Amniotic stem cell (primary cell): ENCODE data around the gene TMEM120A.

Source experiments
- DNase-seq: peaks from one replicate; lab custom pipeline; 2025; lab: John Stamatoyannopoulos, UW

Gene TMEM120A

GRCh38 chr7:75995052-75995471 lies 667 bp upstream of the TMEM120A start:
- no peak for DNase-seq

DNA sequence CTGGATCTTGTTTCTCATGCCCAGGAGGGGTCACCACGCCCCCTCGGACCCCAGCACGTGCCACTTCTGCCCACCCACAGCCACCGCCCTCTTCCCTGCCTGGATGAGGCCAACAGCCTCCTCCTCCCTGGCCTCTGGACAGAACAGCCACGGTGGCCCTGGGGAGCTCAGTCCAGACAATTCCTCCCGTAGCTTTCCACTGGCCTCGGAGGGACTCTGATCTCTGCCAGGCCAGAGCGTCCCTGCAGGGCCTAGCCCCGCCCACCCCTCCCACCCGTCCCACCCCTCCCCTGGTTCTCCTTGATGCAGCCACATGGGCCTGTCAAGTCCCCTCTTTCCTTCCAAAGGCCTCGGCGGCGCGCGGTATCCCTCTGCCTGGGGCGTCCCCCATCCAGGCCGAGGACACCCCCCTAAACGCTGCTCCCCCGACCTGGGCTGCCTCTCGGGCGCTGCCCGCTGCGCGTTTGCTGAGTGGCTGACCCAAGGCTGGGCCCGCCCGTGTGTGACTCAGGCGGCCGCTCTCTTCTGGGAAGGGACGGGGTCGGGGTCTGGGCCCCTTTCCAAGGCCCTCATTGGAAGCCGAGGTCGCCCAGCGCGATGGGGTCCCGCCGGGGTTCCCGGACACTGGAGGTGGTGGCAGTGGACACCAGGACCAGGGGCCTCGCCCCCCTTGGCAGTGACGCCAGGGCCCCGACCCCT lies 557 bp downstream of the TMEM120A start:
- DNase-seq, result peak; percentile 44

DNA sequence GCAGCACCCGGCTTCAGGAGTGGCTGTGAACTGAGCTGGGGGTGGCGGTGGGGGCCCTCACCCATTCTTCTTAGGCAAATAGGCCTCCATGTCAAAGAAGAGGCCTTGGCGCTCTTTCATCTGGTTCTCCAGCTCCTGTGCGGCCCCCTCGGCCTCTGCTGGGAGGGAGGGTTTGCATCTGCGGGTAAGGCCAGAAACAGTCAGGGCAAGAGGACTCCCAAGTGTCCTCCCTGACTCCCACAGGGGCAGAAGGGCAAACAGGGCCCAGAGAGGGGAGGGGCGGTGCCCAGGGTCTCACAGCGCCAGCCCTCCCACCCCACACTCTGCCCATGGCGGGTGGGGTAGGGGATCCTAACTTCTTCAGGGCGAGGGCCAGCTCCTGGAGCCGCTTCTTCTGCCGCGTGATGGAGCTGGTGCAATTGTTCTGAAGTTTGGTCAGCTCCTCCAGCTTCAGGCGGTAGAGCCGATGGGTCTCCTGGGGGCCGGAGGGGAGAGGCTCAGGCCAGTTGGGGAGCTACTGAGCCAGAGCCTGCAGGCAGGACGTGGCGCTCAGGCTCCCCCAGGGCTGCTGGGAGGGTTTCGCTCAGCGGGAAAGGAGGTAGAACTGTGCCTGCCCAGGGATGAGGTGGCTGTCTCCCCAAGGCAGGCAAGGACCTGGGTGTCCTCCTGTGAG lies 2.2 kb downstream of the TMEM120A start:
- no peak for DNase-seq

- DNase-seq, result no peak
Measured at GRCh38 chr7:75991531-75992082, 2.8 kb downstream of the TMEM120A start.

- DNase-seq, result no peak
Measured at GRCh38 chr7:75989500-75990388, 4.7 kb downstream of the TMEM120A start.

- DNase-seq, result no peak
Measured at GRCh38 chr7:75988568-75989499, 5.6 kb downstream of the TMEM120A start.

DNA sequence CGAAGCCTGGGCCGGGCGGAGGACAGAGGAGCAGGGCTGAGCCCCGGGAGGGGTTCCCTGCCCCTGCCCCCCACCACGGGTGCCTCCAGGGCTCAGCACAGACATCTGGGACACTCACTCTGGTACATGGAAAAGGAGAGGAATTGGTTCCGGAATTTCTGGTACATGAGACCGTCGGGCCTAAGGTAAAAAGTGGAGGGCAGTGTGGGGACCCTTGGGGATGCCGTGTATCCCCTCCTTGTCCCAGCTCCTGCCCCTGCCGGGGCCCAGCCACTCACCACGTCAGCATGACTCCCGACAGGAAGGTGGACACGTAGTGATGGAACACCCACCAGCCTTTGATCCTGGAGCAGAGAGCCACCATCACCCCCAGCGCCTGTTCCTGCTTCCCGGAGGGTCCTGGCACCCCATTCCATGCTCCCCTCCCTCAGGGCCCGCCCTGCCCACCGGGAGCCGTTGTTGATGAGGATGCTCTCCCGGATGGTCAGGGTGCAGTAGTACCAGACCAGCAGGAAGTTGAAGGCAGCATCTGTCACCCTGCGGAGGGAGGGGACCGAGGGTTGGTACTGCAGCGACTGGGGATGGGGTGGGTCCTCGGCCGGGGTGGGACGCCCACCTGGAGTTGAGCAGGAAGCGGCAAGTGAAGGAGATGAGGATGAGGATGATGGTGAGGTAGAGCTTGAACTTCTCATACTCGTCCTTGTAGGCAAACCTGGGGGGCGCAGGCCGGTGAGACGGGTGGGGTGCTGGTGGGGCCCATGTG lies 6.4 kb downstream of the TMEM120A start:
- no peak for DNase-seq

DNA sequence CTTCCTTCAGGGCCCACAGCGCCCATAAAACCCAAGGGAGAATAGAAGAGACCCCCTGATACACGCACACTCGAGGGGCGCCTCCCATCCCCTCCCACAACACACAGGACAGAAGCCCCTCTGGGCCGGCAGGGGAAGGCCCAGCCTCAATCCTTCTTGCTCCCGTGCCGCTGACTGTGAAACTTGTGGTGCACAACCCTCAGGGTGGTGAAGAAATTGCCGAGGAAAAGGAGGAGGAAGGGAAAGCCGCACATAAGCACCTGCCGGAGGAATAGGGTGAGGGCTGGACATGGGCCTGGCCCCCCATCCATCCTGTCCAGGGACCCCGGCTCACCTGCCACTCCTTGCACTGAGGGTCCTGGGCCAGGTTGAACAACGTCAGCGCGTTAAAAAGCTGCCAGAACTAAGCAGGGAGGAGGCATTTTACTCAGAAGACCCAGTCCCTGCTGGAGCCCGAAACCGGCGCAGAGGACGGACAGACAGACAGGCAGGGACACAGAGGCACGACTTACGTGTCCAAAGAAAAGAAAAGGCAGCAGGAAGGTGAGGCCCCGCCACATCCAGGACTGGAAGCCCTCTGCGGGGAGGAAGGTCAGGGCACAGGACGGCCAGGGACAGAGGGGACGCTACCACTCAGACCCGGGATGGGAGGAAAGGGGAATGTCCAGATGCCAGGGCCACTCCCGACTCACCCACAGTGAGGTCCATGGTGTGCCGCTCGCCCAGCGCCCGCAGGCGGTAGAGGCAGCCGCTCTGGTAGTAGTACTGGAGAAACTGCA lies 7.2 kb downstream of the TMEM120A start:
- no peak for DNase-seq

DNA sequence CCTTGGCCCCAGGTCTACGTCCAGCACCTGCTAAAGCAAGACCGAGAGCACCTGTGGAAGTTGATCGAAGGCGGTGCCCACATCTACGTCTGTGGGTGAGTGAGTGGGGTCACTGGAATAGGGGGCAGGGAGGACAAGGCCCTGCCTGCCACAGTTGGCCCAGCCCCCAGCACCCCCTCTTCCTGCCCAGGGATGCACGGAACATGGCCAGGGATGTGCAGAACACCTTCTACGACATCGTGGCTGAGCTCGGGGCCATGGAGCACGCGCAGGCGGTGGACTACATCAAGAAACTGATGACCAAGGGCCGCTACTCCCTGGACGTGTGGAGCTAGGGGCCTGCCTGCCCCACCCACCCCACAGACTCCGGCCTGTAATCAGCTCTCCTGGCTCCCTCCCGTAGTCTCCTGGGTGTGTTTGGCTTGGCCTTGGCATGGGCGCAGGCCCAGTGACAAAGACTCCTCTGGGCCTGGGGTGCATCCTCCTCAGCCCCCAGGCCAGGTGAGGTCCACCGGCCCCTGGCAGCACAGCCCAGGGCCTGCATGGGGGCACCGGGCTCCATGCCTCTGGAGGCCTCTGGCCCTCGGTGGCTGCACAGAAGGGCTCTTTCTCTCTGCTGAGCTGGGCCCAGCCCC lies 8.1 kb downstream of the TMEM120A start:
- no peak for DNase-seq

DNA sequence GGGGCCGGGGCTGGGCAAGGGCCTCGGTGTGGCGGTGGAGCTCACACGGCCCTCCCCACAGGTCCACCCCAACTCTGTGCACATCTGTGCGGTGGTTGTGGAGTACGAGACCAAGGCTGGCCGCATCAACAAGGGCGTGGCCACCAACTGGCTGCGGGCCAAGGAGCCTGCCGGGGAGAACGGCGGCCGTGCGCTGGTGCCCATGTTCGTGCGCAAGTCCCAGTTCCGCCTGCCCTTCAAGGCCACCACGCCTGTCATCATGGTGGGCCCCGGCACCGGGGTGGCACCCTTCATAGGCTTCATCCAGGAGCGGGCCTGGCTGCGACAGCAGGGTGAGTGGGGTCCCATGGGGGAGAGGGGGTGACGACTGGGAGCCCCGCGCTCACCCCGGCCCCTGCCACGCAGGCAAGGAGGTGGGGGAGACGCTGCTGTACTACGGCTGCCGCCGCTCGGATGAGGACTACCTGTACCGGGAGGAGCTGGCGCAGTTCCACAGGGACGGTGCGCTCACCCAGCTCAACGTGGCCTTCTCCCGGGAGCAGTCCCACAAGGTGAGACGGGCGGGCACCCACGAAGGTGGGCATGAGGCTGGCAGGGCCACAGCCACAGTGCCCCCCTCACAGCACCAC lies 8.8 kb downstream of the TMEM120A start:
- no peak for DNase-seq

DNA sequence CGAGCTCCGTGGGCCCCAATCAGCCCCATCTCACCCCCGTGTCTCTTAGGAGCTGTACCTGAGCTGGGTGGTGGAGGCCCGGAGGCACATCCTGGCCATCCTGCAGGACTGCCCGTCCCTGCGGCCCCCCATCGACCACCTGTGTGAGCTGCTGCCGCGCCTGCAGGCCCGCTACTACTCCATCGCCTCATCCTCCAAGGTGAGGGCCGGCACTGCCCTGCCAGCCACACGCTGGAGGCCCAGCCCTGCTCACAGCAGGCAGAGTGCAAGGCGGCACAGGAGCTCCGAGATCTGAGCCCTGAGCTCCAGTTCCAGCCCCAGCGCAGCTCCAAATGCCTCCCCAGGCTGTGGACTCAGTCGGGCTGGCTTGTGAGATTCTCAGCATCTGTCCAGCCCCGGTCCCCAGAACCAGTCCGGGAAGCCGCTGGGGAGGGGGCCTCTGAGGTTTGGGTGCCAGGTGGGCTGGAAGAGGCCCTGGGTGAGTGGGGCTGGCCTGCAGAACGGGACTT lies 9.3 kb downstream of the TMEM120A start:
- no peak for DNase-seq

DNA sequence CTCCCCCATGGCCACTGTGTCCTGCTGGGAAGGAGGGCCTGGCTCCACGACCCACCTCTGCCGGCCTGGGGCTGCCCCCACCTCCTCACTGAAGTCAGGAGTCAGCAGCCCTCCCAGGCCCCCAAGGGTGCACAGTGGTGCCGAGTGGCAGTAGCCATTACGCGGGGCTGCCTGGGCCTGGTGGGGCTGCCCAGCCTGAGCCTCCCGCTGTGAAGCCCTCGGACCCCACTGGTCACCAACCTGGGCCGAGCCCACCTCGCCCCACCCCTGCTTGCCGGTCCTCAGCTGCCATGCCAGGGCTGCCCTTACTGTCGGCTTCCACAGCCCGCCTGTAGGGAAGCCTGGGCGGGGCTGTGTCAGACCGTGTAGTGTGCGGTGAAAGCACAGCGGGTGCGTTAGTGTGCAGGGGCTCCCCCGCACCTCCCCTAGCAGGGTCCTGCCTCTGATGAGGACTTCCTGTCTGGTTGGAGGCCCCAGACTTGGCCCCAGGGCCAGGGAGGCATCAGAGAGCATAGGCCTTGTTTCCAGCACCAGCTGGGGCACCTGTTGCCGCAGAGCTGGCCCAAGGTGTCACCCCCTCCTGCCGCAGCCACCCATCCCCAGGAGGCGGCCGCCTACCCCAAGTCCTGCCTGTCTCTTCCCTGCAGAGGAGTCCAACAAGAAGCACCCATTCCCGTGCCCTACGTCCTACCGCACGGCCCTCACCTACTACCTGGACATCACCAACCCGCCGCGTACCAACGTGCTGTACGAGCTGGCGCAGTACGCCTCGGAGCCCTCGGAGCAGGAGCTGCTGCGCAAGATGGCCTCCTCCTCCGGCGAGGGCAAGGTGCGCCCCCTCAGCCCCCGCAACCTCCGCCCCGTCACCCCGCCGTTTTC lies 10.0 kb downstream of the TMEM120A start:
- no peak for DNase-seq

- DNase-seq, result no peak
Measured at GRCh38 chr7:75983471-75984129, 10.8 kb downstream of the TMEM120A start.

GRCh38 chr7:75982306-75983064 lies 11.9 kb downstream of the TMEM120A start:
- no peak for DNase-seq

- DNase-seq, result no peak
Measured at GRCh38 chr7:75981453-75982305, 12.7 kb downstream of the TMEM120A start.

GRCh38 chr7:75981203-75981452 lies 13.3 kb downstream of the TMEM120A start:
- DNase-seq, result no peak
